NT2/D1 (cell line): ENCODE measurements around the gene CIDEB.

ENCODE experiments used
- DNase-seq: peaks from one replicate; pipeline ENCODE4 v3.0.0-alpha.2; 2011; ENCODE audit warnings: low read depth, low spot score
- H3K27me3 ChIP-seq: 2 replicates; pipeline ENCODE4 v1.6.0; 2011; ENCODE audit warnings: mild to moderate bottlenecking; ENCODE audit not compliant: insufficient read length, insufficient read depth
- H3K36me3 ChIP-seq: 2 replicates; pipeline ENCODE4 v1.6.1; 2011; ENCODE audit warnings: mild to moderate bottlenecking, low read length, mixed read lengths; ENCODE audit not compliant: insufficient read depth, insufficient read length
- H3K4me1 ChIP-seq: 2 replicates; pipeline ENCODE4 v1.5.1; 2011; ENCODE audit not compliant: insufficient read depth, insufficient read length
- H3K4me3 ChIP-seq: 2 replicates; pipeline ENCODE4 v1.5.1; 2011; ENCODE audit warnings: low read depth; ENCODE audit not compliant: insufficient read length
- H3K9ac ChIP-seq: 2 replicates; pipeline ENCODE4 v1.6.0; 2011; ENCODE audit warnings: low read depth; ENCODE audit not compliant: insufficient read length
- H3K9me3 ChIP-seq: 2 replicates; pipeline ENCODE4 v1.5.1; 2011; ENCODE audit warnings: mild to moderate bottlenecking, low read length; ENCODE audit not compliant: insufficient read depth
- SUZ12 ChIP-seq: IDR thresholded peaks from 2 replicates; pipeline ENCODE4 v1.6.1; 2011; ENCODE audit not compliant: insufficient read length, insufficient read depth; ENCODE audit errors: extremely low read depth
- YY1 ChIP-seq: IDR thresholded peaks from 2 replicates; pipeline ENCODE4 v1.6.1; 2011; ENCODE audit not compliant: insufficient read length, insufficient read depth
- ZNF274 ChIP-seq: IDR thresholded peaks from 2 replicates; pipeline ENCODE4 v1.6.1; 2011; ENCODE audit warnings: mild to moderate bottlenecking, low read depth, low read length

Gene CIDEB

DNA sequence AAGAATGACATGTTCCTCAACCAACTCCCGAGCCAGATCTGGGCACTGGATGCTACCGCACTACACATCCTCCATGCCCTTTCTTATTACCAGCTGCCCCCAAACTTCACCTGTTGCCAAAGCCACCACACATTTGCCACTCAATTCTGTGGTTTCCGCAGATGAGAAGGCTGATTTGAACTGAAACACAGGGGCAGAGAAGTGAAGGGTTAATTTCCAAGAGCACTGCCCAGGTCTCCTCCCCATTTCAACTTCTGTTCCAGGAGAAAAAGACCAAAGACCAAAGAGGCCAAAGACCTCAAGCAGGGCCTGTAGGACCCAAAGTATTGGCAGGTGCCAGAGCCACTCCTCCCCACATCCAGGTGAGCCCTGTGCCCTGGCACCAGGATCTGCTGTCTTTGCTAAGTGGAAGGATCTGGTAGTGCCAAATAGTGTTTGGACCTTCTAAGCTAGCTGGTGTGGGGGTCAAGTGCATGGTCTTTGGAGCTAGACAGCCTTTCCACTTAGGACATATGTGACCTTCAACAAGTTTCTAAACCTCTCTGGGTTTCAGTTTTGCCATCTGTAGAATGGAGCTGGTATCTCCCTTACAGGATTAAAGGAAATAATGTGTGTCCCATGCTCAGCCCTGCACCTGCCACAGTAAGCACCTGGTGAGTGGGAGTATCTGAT is 16.2 kb downstream of the CIDEB start:
- H3K9me3 ChIP-seq = no peaks in the 10 kb centered on the region
- no peak for DNase-seq
- TF ChIP-seq SUZ12 (no peak), ZNF274 (no peak), YY1 (no peak)
- H3K4me3 ChIP-seq = no peak overlapping the region
- H3K4me1 ChIP-seq = peaks cover 1% of the 10 kb centered on the region
- no peak overlapping the region for H3K9ac ChIP-seq
- H3K27me3 ChIP-seq = no peaks in the 10 kb centered on the region
- H3K36me3 ChIP-seq = peaks cover 48% of the 10 kb centered on the region

DNA sequence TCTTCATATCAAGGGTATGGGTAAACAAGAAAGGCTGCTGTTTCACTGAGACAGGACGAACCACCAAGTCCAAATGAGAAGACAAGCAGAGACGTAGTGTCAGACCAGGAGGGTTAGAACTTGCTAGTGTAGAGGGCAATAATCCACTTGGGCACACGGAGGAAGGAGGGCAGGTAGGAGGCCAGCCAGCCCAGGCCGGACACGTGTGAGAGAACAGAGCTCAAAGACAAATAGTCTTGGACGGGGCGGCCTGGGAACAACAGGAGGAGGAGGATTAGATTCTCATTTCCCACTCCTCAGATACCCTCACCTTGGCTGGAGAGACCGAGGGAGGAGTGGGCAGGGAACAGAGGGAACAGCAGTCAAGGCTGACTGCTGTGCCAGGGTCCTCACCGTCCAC is 17.0 kb downstream of the CIDEB start:
- Histone ChIP-seq H3K4me1 (no peaks in the 10 kb centered on the region), H3K36me3 (peaks cover 41% of the 10 kb centered on the region), H3K9me3 (no peaks in the 10 kb centered on the region), H3K4me3 (no peak overlapping the region), H3K27me3 (no peaks in the 10 kb centered on the region), H3K9ac (no peak overlapping the region)
- TF ChIP-seq YY1 (no peak), ZNF274 (no peak), SUZ12 (no peak)
- no peak for DNase-seq

DNA sequence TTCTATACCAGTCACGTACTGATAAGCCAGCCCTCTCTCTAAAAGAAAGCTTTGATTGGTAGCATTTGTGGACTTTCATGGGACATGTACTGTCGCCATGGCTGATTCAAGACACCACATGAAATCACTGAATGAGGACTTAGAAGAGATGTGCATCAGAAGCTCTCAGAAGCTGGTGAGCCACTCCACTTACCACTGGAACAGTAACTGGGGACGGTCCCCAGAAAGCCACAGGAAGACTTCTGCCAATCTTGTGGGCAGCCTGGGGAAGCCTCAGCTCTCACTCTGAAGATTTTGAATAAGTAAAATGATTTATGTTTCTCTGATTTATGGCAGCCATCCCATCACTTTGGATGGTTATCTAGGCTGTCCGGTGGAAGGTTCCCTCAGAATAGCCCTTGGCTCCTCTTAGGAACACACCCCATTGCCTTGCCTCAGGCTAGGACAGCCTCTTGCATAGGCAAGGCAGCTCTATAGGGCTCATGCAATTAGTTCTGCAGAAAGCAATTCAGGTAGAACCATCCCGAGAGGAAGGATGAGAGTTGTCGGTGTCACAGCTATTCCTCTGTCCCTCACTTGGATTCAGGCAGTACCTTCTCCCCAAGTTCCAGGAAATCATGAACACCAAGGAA is 18.0 kb downstream of the CIDEB start:
- Histone ChIP-seq H3K4me3 (no peak overlapping the region), H3K36me3 (peaks cover 36% of the 10 kb centered on the region), H3K9ac (no peak overlapping the region), H3K9me3 (no peaks in the 10 kb centered on the region), H3K4me1 (no peaks in the 10 kb centered on the region), H3K27me3 (no peaks in the 10 kb centered on the region)
- TF ChIP-seq ZNF274 = no peak
- TF ChIP-seq YY1 = no peak
- no peak for TF ChIP-seq SUZ12
- no peak for DNase-seq

DNA sequence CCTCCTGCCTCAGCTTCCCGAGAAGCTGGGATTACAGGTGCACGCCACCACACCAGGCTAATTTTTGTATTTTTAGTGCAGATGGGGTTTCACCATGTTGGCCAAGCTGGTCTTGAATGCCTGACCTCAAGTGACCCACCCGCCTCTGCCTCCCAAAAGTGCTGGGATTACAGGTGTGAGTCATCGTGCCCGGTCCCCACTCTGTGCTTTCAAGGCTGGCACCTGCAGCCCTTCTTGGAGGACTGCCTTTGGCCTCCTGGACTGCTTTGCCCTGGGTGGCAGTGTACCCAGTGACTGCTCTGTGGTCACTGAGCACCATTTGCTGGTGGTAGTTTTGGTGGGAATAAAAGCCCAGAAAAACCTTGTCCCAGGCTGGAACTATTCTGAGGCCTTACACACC is 20.8 kb downstream of the CIDEB start:
- Histone ChIP-seq H3K9me3 (no peaks in the 10 kb centered on the region), H3K36me3 (peaks cover 26% of the 10 kb centered on the region), H3K9ac (no peak overlapping the region), H3K4me1 (no peaks in the 10 kb centered on the region), H3K27me3 (no peaks in the 10 kb centered on the region), H3K4me3 (no peak overlapping the region)
- TF ChIP-seq ZNF274 (no peak), YY1 (no peak), SUZ12 (no peak)
- DNase-seq = no peak

- no peak for DNase-seq
- H3K9me3 ChIP-seq = no peaks in the 10 kb centered on the region
- peaks cover 4% of the 10 kb centered on the region for H3K4me1 ChIP-seq
Measured at GRCh38 chr14:24285351-24285750, 22.4 kb downstream of the CIDEB start.

GRCh38 chr14:24284501-24285035 is 23.2 kb downstream of the CIDEB start:
- H3K36me3 ChIP-seq = peaks cover 4% of the 10 kb centered on the region
- H3K4me1 ChIP-seq = peaks cover 4% of the 10 kb centered on the region
- no peak overlapping the region for H3K4me3 ChIP-seq
- H3K9me3 ChIP-seq = no peaks in the 10 kb centered on the region
- DNase-seq = no peak
- no peak overlapping the region for H3K9ac ChIP-seq
- TF ChIP-seq SUZ12 (no peak), ZNF274 (no peak), YY1 (no peak)
- no peaks in the 10 kb centered on the region for H3K27me3 ChIP-seq

More at GRCh38 chr14:24285351-24285750, 22.4 kb downstream of the CIDEB start:
- H3K27me3 ChIP-seq = no peaks in the 10 kb centered on the region
- TF ChIP-seq SUZ12 = no peak
- TF ChIP-seq YY1 = no peak
- no peak for TF ChIP-seq ZNF274
- no peak overlapping the region for H3K4me3 ChIP-seq
- H3K36me3 ChIP-seq = peaks cover 11% of the 10 kb centered on the region
- no peak overlapping the region for H3K9ac ChIP-seq

GRCh38 chr14:24283796-24284460 is 23.8 kb downstream of the CIDEB start:
- Histone ChIP-seq H3K27me3 (no peaks in the 10 kb centered on the region), H3K4me3 (no peak overlapping the region), H3K9ac (no peak overlapping the region), H3K36me3 (no peaks in the 10 kb centered on the region), H3K9me3 (no peaks in the 10 kb centered on the region), H3K4me1 (peaks cover 4% of the 10 kb centered on the region)
- DNase-seq = no peak
- TF ChIP-seq YY1 (no peak), SUZ12 (no peak), ZNF274 (no peak)
